WTC11 (cell line): ENCODE data around the gene NAA50. TPM values are rescaled to one million over a fixed set of nuclear protein-coding genes. Genes with fewer than 3 reads are reported as not detected.

ENCODE experiments used
- ATAC-seq: fragments of 200-7000 bp; cut with Tn5 transposase; 2 replicates; pipeline ENCODE4 v1.10.0; 2021; ENCODE audit warnings: mild to moderate bottlenecking, moderate library complexity
- CTCF ChIA-PET: fragments of 300-600 bp; sonication (Branson Sonifier 250); formaldehyde crosslinking; loops from one replicate; lab custom pipeline; 2021; ENCODE audit warnings: antibody characterized with exemption; lab: Charles Lee
- POLR2A ChIA-PET: fragments of 350-600 bp; sonication (Branson Sonifier 250); formaldehyde crosslinking; loops from one replicate; lab custom pipeline; 2021; ENCODE audit warnings: antibody characterized with exemption; lab: Charles Lee
- DNase-seq: peaks from one replicate; pipeline ENCODE4 v3.0.0; 2021; ENCODE audit warnings: low spot score
- H3K27ac Mint-ChIP-seq: 2 replicates; pipeline ENCODE4 v1.8.0; 2021; ENCODE audit warnings: mixed read lengths
- H3K27me3 Mint-ChIP-seq: 2 replicates; pipeline ENCODE4 v1.8.0; 2021; ENCODE audit warnings: low read depth, mild to moderate bottlenecking, moderate library complexity, mixed read lengths
- H3K36me3 Mint-ChIP-seq: 2 replicates; pipeline ENCODE4 v1.8.0; 2021; ENCODE audit warnings: mixed read lengths
- H3K4me1 Mint-ChIP-seq: 2 replicates; pipeline ENCODE4 v1.8.0; 2022; ENCODE audit warnings: mixed read lengths
- H3K4me3 Mint-ChIP-seq: 2 replicates; pipeline ENCODE4 v1.8.0; 2021; ENCODE audit warnings: mild to moderate bottlenecking, moderate library complexity, mixed read lengths
- H3K9me3 Mint-ChIP-seq: 2 replicates; pipeline ENCODE4 v1.8.0; 2021; ENCODE audit warnings: mixed read lengths
- ARID4B ChIP-seq: sonication (generic); formaldehyde crosslinking; IDR thresholded peaks from 2 replicates; pipeline ENCODE4 v1.8.0; 2023; ENCODE audit warnings: missing genetic modification reagents, mild to moderate bottlenecking, borderline replicate concordance
- ERG ChIP-seq: fragments of 250-450 bp; sonication (Bioruptor Pico); IDR thresholded peaks from 2 replicates; pipeline ENCODE4 v1.8.0; 2021; ENCODE audit warnings: mild to moderate bottlenecking
- FOXJ3 ChIP-seq: sonication (generic); formaldehyde crosslinking; IDR thresholded peaks from 2 replicates; pipeline ENCODE4 v1.9.0; 2021; ENCODE audit warnings: missing genetic modification reagents, mild to moderate bottlenecking, borderline replicate concordance
- HMGXB4 ChIP-seq: sonication (generic); formaldehyde crosslinking; IDR thresholded peaks from 2 replicates; pipeline ENCODE4 v1.8.1; 2023; ENCODE audit warnings: mild to moderate bottlenecking, moderate library complexity, missing genetic modification reagents
- JAZF1 ChIP-seq: fragments of 250-450 bp; sonication (Bioruptor Pico); IDR thresholded peaks from 2 replicates; pipeline ENCODE4 v1.9.0; 2021; ENCODE audit warnings: moderate library complexity, mild to moderate bottlenecking, inconsistent platforms
- KAT7 ChIP-seq: sonication (generic); formaldehyde crosslinking; IDR thresholded peaks from 2 replicates; pipeline ENCODE4 v1.8.1; 2023; ENCODE audit warnings: missing genetic modification reagents, mild to moderate bottlenecking, borderline replicate concordance
- NR1H2 ChIP-seq: sonication (generic); formaldehyde crosslinking; IDR thresholded peaks from 2 replicates; pipeline ENCODE4 v1.9.0; 2021; ENCODE audit warnings: mild to moderate bottlenecking, moderate library complexity, missing genetic modification reagents
- PRRX2 ChIP-seq: fragments of 250-450 bp; sonication (Bioruptor Pico); IDR thresholded peaks from 2 replicates; pipeline ENCODE4 v1.8.0; 2021; ENCODE audit warnings: mild to moderate bottlenecking
- SMAD4 ChIP-seq: sonication (generic); formaldehyde crosslinking; IDR thresholded peaks from 2 replicates; pipeline ENCODE4 v1.8.0; 2022; ENCODE audit warnings: mild to moderate bottlenecking, missing genetic modification reagents
- SP1 ChIP-seq: sonication (generic); formaldehyde crosslinking; conservative IDR thresholded peaks from 2 replicates; pipeline ENCODE4 v1.8.1; 2022; ENCODE audit warnings: missing genetic modification reagents
- TCF7 ChIP-seq: sonication (generic); formaldehyde crosslinking; IDR thresholded peaks from 2 replicates; pipeline ENCODE4 v1.8.0; 2022; ENCODE audit warnings: mild to moderate bottlenecking, low read depth, missing genetic modification reagents, moderate library complexity
- TEAD1 ChIP-seq: sonication (generic); formaldehyde crosslinking; IDR thresholded peaks from 2 replicates; pipeline ENCODE4 v1.8.0; 2022; ENCODE audit warnings: mild to moderate bottlenecking, missing genetic modification reagents
- TEAD4 ChIP-seq: sonication (generic); formaldehyde crosslinking; IDR thresholded peaks from 2 replicates; pipeline ENCODE4 v1.8.0; 2022; ENCODE audit warnings: mild to moderate bottlenecking, missing genetic modification reagents
- ZBTB43 ChIP-seq: sonication (generic); formaldehyde crosslinking; IDR thresholded peaks from 2 replicates; pipeline ENCODE4 v1.8.1; 2023; ENCODE audit warnings: mild to moderate bottlenecking, missing genetic modification reagents
- ZNF317 ChIP-seq: sonication (generic); formaldehyde crosslinking; IDR thresholded peaks from 2 replicates; pipeline ENCODE4 v1.8.1; 2023; ENCODE audit warnings: low read depth, mild to moderate bottlenecking, moderate library complexity, missing genetic modification reagents, borderline replicate concordance
- ZNF512 ChIP-seq: sonication (generic); formaldehyde crosslinking; IDR thresholded peaks from 2 replicates; pipeline ENCODE4 v1.8.1; 2022; ENCODE audit warnings: missing genetic modification reagents, borderline replicate concordance
- total RNA-seq: library from RNA; stranded (reverse); gene quantifications from 3 replicates; pipeline ENCODE4 v1.2.3, GENCODE V29; 2021
- TF ChIP-seq, protein P1 (sequence below): fragments of 200-600 bp; IDR thresholded peaks from 2 replicates; pipeline ENCODE4 v1.8.0; 2022; ENCODE audit warnings: antibody characterized with exemption

The NAA50 gene
- total RNA-seq, 1 experiment from 2014 or later, result 193 TPM

- TF ChIP-seq ZBTB43 (CRISPR knock-in tag) (0 out of 2 replicates have a peak, but pooled peaks have one; percentile 26), KAT7 (peak; percentile 93; the same call in 1 of the 2 replicates), TEAD4 (CRISPR knock-in tag) (0 out of 2 replicates have a peak, but pooled peaks have one; percentile 47), TEAD1 (CRISPR knock-in tag) (0 out of 2 replicates have a peak, but pooled peaks have one; percentile 19)
These were observed at the start of gene NAA50 (continued) for GRCh38 chr3:113745756-113746547.

DNA sequence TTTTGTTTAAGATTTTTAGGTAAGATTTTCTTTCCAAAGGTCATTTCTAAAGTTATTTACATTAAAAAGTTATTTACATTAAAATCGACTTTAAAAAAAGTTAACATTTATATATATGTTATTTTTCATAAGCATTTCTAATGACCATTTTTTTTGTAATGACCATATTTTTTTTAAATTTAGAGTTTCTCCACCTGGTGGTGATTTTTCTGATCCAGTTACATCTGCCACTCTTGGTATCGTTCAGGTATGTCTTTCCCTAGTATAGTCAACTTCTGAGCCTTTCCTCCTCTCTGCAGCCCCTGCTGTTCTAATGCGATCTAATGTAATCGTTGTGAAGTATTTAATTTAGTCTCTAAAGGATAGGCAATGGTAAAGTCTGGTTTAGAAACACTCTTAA is 49.6 kb upstream of the NAA50 start:
- Mint-ChIP-seq H3K27ac (no peak overlapping the region), H3K36me3 (peaks cover 28% of the 10 kb centered on the region), H3K4me3 (no peak overlapping the region), H3K9me3 (no peaks in the 10 kb centered on the region), H3K4me1 (no peaks in the 10 kb centered on the region), H3K27me3 (no peaks in the 10 kb centered on the region)
- POLR2A ChIA-PET, result no interaction called here
- TF ChIP-seq HMGXB4 (CRISPR knock-in tag) (no peak), PRRX2 (CRISPR knock-in tag) (no peak)
- ATAC-seq (no peak), DNase-seq (no peak)
- CTCF ChIA-PET, result no interaction called here

DNA sequence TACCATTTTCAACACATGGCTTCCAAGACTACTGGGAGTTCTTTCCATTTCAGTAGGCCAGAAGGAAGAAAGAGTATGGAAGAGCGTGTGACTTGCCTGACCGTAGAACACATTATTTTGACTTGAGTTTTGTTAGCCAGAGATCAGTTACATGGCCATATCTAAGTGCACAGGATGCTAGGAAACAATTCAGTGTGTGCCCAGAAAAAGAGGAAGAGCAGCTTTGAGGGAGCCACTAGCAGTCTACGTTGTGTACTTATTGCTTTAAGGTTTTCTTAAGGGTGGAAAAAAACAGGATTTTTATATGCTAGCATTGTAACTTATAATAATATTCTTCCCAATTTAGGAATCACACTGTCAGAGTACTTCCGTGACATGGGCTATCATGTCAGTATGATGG is 48.5 kb upstream of the NAA50 start:
- TF ChIP-seq ERG (CRISPR knock-in tag), result no peak
- TF ChIP-seq SMAD4, result no peak
- no peak for TF ChIP-seq JAZF1 (CRISPR knock-in tag)
- TF ChIP-seq TCF7 (CRISPR knock-in tag), result no peak
- TF ChIP-seq TEAD4 (CRISPR knock-in tag), result no peak
- POLR2A ChIA-PET, result no interaction called here
- ATAC-seq (no peak), DNase-seq (no peak)
- Mint-ChIP-seq H3K4me1 (no peaks in the 10 kb centered on the region), H3K36me3 (peaks cover 24% of the 10 kb centered on the region), H3K9me3 (no peaks in the 10 kb centered on the region), H3K4me3 (no peak overlapping the region), H3K27me3 (no peaks in the 10 kb centered on the region), H3K27ac (peak overlapping the region; percentile 93; the same call in 1 of the 2 replicates)
- CTCF ChIA-PET, result interaction anchor here (0.6 to 1.5 kb wide), 3 partner anchors 31 to 58 kb away, joined by 3 to 5 read pairs (median 4); no protein-coding TSS in a partner anchor

DNA sequence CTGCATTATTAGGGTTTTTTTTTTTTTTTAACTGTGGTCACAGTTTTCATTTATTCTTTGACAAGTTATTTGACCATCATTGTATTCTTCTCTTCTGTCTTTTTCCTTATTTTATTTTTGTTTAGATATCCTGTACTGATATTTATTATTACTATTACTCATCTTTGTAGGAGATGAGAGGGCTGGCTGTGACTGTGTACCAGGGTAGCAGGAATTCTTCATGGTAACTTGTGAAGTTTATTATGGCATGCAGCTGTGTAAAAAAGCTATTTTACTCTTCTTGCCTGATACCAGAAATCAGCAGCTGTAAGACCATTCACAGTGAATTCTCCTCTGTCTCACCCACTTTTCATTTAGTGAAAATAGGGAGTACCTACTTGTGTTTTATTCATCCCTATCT is 45.3 kb upstream of the NAA50 start:
- no peaks in the 10 kb centered on the region for H3K27me3 Mint-ChIP-seq
- peaks cover 22% of the 10 kb centered on the region for H3K36me3 Mint-ChIP-seq
- ChIA-PET POLR2A (no interaction called here), CTCF (interaction anchor here (0.6 kb wide), 1 partner anchor 58 kb away, joined by 4 read pairs; no protein-coding TSS in a partner anchor)
- ATAC-seq (no peak), DNase-seq (no peak)
- no peak overlapping the region for H3K4me3 Mint-ChIP-seq
- H3K9me3 Mint-ChIP-seq, result no peaks in the 10 kb centered on the region
- H3K27ac Mint-ChIP-seq, result no peak overlapping the region
- H3K4me1 Mint-ChIP-seq, result no peaks in the 10 kb centered on the region
- TF ChIP-seq, protein P1, sequence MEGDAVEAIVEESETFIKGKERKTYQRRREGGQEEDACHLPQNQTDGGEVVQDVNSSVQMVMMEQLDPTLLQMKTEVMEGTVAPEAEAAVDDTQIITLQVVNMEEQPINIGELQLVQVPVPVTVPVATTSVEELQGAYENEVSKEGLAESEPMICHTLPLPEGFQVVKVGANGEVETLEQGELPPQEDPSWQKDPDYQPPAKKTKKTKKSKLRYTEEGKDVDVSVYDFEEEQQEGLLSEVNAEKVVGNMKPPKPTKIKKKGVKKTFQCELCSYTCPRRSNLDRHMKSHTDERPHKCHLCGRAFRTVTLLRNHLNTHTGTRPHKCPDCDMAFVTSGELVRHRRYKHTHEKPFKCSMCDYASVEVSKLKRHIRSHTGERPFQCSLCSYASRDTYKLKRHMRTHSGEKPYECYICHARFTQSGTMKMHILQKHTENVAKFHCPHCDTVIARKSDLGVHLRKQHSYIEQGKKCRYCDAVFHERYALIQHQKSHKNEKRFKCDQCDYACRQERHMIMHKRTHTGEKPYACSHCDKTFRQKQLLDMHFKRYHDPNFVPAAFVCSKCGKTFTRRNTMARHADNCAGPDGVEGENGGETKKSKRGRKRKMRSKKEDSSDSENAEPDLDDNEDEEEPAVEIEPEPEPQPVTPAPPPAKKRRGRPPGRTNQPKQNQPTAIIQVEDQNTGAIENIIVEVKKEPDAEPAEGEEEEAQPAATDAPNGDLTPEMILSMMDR, result no peak
- TF ChIP-seq ZNF317 (CRISPR knock-in tag) (no peak), ARID4B (CRISPR knock-in tag) (no peak), FOXJ3 (no peak), NR1H2 (no peak), SP1 (CRISPR knock-in tag) (no peak), ZNF512 (CRISPR knock-in tag) (no peak)
